IMR-90 (cell line): ENCODE results near the gene ADH5.

Source experiments
- BHLHE40 ChIP-seq: fragments of 150-350 bp; IDR thresholded peaks from 2 replicates; pipeline ENCODE4 v1.6.1; 2016; ENCODE audit warnings: mild to moderate bottlenecking, low read depth, low read length
- CEBPB ChIP-seq: IDR thresholded peaks from 2 replicates; pipeline ENCODE4 v1.6.1; 2012; ENCODE audit warnings: low read depth, low read length, improper control_type of control experiment
- CHD1 ChIP-seq: IDR thresholded peaks from 2 replicates; pipeline ENCODE4 v1.6.1; 2012; ENCODE audit warnings: low read depth, low read length, improper control_type of control experiment
- FOS ChIP-seq: fragments of 150-350 bp; IDR thresholded peaks from 2 replicates; pipeline ENCODE4 v1.6.1; 2016; ENCODE audit warnings: low read depth, low read length
- MAFK ChIP-seq: IDR thresholded peaks from 2 replicates; pipeline ENCODE4 v1.6.1; 2012; ENCODE audit warnings: low read depth, low read length, improper control_type of control experiment
- MXI1 ChIP-seq: IDR thresholded peaks from 2 replicates; pipeline ENCODE4 v1.6.1; 2012; ENCODE audit warnings: low read depth, mild to moderate bottlenecking, low read length, moderate library complexity, borderline replicate concordance
- POLR2A ChIP-seq: IDR thresholded peaks from 2 replicates; pipeline ENCODE4 v1.6.1; 2012; ENCODE audit warnings: mild to moderate bottlenecking, low read depth, low read length
- RAD21 ChIP-seq: IDR thresholded peaks from 2 replicates; pipeline ENCODE4 v1.6.1; 2012; ENCODE audit warnings: low read length, improper control_type of control experiment
- RCOR1 ChIP-seq: IDR thresholded peaks from 2 replicates; pipeline ENCODE4 v1.6.1; 2012; ENCODE audit warnings: mild to moderate bottlenecking, low read length, improper control_type of control experiment; ENCODE audit not compliant: insufficient replicate concordance
- RFX5 ChIP-seq: IDR thresholded peaks from 2 replicates; pipeline ENCODE4 v1.8.0; 2012; ENCODE audit warnings: low read depth, mild to moderate bottlenecking, low read length, moderate library complexity
- TF ChIP-seq, protein P1 (sequence below): conservative IDR thresholded peaks from 2 replicates; pipeline ENCODE4 v1.5.1; 2012; ENCODE audit warnings: mild to moderate bottlenecking, low read depth, low read length, improper control_type of control experiment
- TF ChIP-seq, protein P2 (sequence below): fragments of 150-350 bp; IDR thresholded peaks from 2 replicates; pipeline ENCODE4 v1.6.1; 2016; ENCODE audit warnings: low read depth, mild to moderate bottlenecking, low read length, moderate library complexity, borderline replicate concordance

DNA sequence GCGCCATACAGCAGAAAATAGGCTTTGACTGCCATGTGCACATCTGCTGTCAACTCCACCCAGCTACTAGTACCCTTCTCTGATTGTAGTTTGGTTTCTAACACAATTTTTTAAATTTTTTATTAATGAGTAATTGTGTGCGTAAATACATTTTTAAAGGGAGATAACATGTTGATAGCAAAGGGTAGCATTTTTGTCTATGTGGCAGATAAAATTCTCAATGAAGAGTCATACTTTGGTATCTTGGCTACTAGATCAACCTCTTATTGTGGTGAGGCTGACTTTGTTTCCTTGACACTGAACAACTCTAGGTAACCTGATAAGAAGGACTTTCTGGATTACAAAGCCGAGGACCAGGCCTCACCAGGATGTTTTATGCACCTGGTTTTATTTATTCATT lies 46.0 kb upstream of the ADH5 start:
- TF ChIP-seq POLR2A (no peak), RFX5 (no peak), CHD1 (no peak), CEBPB (no peak), MXI1 (no peak), FOS (no peak), MAFK (no peak), RCOR1 (no peak), BHLHE40 (no peak), RAD21 (no peak)
- TF ChIP-seq, protein P1, sequence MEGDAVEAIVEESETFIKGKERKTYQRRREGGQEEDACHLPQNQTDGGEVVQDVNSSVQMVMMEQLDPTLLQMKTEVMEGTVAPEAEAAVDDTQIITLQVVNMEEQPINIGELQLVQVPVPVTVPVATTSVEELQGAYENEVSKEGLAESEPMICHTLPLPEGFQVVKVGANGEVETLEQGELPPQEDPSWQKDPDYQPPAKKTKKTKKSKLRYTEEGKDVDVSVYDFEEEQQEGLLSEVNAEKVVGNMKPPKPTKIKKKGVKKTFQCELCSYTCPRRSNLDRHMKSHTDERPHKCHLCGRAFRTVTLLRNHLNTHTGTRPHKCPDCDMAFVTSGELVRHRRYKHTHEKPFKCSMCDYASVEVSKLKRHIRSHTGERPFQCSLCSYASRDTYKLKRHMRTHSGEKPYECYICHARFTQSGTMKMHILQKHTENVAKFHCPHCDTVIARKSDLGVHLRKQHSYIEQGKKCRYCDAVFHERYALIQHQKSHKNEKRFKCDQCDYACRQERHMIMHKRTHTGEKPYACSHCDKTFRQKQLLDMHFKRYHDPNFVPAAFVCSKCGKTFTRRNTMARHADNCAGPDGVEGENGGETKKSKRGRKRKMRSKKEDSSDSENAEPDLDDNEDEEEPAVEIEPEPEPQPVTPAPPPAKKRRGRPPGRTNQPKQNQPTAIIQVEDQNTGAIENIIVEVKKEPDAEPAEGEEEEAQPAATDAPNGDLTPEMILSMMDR, result no peak
- TF ChIP-seq, protein P2, sequence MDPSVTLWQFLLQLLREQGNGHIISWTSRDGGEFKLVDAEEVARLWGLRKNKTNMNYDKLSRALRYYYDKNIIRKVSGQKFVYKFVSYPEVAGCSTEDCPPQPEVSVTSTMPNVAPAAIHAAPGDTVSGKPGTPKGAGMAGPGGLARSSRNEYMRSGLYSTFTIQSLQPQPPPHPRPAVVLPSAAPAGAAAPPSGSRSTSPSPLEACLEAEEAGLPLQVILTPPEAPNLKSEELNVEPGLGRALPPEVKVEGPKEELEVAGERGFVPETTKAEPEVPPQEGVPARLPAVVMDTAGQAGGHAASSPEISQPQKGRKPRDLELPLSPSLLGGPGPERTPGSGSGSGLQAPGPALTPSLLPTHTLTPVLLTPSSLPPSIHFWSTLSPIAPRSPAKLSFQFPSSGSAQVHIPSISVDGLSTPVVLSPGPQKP, result no peak
